Esophagus squamous epithelium (tissue), 5 donors: ENCODE results near the gene TEX47. TPM values are rescaled to one million over a fixed set of nuclear protein-coding genes. Genes with fewer than 3 reads are reported as not detected.

Experiments used
- DNase-seq: peaks from one replicate; lab custom pipeline; 2025; lab: John Stamatoyannopoulos, UW
- H3K27ac ChIP-seq, 4 donors: fragments of 200-600 bp; sonication (generic); one replicate each; pipeline ENCODE4 v1.5.1; 2016 to 2019; ENCODE audit warnings: mild to moderate bottlenecking in 1 of 4
- H3K27me3 ChIP-seq, 4 donors: fragments of 200-600 bp; sonication (generic); 1 replicate in 3 of 4; 2 replicates in 1 of 4; pipeline versions ENCODE4 v1.5.1 to v1.6.0; 2017 to 2021; ENCODE audit warnings: antibody characterized with exemption in 1 of 4
- H3K36me3 ChIP-seq, 3 donors: fragments of 200-600 bp; sonication (generic); one replicate each; pipeline ENCODE4 v1.5.1; 2016 to 2019
- H3K4me1 ChIP-seq, 3 donors: fragments of 200-600 bp; sonication (generic); one replicate each; pipeline ENCODE4 v1.5.1; 2017 to 2019
- H3K4me3 ChIP-seq, 4 donors: fragments of 200-600 bp; sonication (generic); 1 replicate in 3 of 4; 2 replicates in 1 of 4; pipeline ENCODE4 v1.5.1; 2016 to 2019; ENCODE audit warnings: mild to moderate bottlenecking in 2 of 4, moderate library complexity in 1 of 4
- H3K9me3 ChIP-seq, 3 donors: fragments of 200-600 bp; sonication (generic); one replicate each; pipeline ENCODE4 v1.5.1; 2016 to 2019
- POLR2A ChIP-seq, 4 donors: fragments of 450-650 bp; IDR thresholded peaks; one replicate each; pipeline ENCODE4 v1.6.1; 2017; ENCODE audit warnings: antibody characterized with exemption in 4 of 4, mild to moderate bottlenecking in 4 of 4, moderate library complexity in 3 of 4
- WGBS, 2 donors: methylation state at CpG; one replicate each; pipeline ENCODE4 v1.1.5; 2018; 5-methylcytosine and 5-hydroxymethylcytosine counted together
- intact Hi-C: fragments of 100-400 bp; cut with DNase I; formaldehyde crosslinking; loops from one replicate; pipeline ENCODE4 v1.15.0; 2022
- total RNA-seq, 4 donors: library from RNA; depleted of rRNA; stranded (reverse); fragments of >200 nt; gene quantifications; one replicate each; pipeline ENCODE4 v1.1.0, GENCODE V29; 2016
- TF ChIP-seq, protein P1 (sequence below), 6 experiments: fragments of 450-650 bp in 4 of 6; fragments of 200-600 bp in 2 of 6; sonication (generic) in 2 of 6; IDR thresholded peaks; one replicate each; pipeline ENCODE4 v1.5.1; 2016 to 2019; ENCODE audit warnings: antibody characterized with exemption in 6 of 6, mild to moderate bottlenecking in 4 of 6, moderate library complexity in 4 of 6
- donor health status: DM: yes; HTN: yes; CAD: no.

Gene TEX47
- not detected for total RNA-seq

DNA sequence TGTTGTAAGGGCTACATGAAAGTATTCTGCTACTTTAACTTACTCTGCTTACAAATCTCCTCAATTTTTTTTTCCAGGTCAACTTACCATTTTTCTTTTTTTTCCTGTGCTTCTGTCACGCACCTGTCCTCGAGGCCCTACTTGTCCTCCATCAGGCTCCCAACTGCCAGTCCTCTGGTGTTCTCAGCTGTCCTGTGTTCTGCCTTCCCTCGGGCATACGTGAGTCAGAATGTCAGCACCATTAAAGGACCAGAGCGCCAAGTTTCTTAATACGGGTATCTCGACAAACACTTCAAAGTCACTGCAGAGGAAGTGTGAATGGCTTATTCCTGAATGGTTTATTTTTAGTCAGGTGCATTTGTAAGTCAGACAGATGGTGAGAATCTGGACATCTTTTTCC lies at the start of gene TEX47:
TSS of gene TEX47 (minus strand) at position 185 of the 400 bp plus-strand sequence. CDS start 795 bp downstream, outside the sequence.
- intact Hi-C loops: no loop called here
- no peak for TF ChIP-seq POLR2A (IDR thresholded peaks at IDR 0.05)
- TF ChIP-seq, protein P1, sequence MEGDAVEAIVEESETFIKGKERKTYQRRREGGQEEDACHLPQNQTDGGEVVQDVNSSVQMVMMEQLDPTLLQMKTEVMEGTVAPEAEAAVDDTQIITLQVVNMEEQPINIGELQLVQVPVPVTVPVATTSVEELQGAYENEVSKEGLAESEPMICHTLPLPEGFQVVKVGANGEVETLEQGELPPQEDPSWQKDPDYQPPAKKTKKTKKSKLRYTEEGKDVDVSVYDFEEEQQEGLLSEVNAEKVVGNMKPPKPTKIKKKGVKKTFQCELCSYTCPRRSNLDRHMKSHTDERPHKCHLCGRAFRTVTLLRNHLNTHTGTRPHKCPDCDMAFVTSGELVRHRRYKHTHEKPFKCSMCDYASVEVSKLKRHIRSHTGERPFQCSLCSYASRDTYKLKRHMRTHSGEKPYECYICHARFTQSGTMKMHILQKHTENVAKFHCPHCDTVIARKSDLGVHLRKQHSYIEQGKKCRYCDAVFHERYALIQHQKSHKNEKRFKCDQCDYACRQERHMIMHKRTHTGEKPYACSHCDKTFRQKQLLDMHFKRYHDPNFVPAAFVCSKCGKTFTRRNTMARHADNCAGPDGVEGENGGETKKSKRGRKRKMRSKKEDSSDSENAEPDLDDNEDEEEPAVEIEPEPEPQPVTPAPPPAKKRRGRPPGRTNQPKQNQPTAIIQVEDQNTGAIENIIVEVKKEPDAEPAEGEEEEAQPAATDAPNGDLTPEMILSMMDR (IDR thresholded peaks at IDR 0.05): no peak
- Histone ChIP-seq H3K4me1 (no peaks in the 10 kb centered on the region), H3K27me3 (no peaks in the 10 kb centered on the region), H3K36me3 (no peaks in the 10 kb centered on the region), H3K4me3 (no peak within 1 kb of the TSS), H3K27ac (no peak within 1 kb of the TSS), H3K9me3 (no peaks in the 10 kb centered on the region)
- DNase-seq: no peak
- WGBS, 2 donors: 66 to 67% methylated on average over 7 of the region's 7 CpGs

- no peaks in the 10 kb centered on the region for H3K36me3 ChIP-seq
- no peak overlapping the region for H3K27ac ChIP-seq
- H3K9me3 ChIP-seq: no peaks in the 10 kb centered on the region
- H3K4me1 ChIP-seq: no peaks in the 10 kb centered on the region
- H3K27me3 ChIP-seq: no peaks in the 10 kb centered on the region
- WGBS, 2 donors: 81 to 84% methylated on average over 12 of the region's 12 CpGs
- TF ChIP-seq, protein P1 (IDR thresholded peaks at IDR 0.05): no peak
- TF ChIP-seq POLR2A (IDR thresholded peaks at IDR 0.05): no peak
- intact Hi-C loops: no loop called here
- H3K4me3 ChIP-seq: no peak overlapping the region
- DNase-seq: no peak
Measured at GRCh38 chr7:88845091-88845490, 49.6 kb upstream of the TEX47 start.

DNA sequence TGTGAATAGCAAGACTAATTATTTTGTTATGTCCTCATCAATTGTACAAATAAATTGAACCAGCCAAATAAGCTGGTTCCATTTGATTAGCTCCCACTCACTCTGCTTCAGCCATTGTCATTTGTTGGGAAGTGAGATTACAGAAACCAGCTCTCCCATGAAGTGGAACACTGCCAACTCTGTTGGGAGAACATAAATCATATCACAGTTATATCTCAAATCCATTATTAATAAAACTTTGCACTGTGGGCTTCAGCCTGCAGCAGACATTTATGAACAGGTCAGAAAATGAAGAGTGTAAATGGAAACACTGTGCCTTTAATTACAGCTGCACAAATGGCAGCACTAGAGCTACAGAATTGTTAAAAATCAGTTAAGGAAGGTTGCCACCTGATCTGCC lies 46.7 kb upstream of the TEX47 start:
- H3K4me1 ChIP-seq: no peaks in the 10 kb centered on the region
- intact Hi-C loops: no loop called here
- no peak for DNase-seq
- TF ChIP-seq POLR2A (IDR thresholded peaks at IDR 0.05): no peak
- TF ChIP-seq, protein P1 (IDR thresholded peaks at IDR 0.05): no peak
- H3K27ac ChIP-seq: no peak overlapping the region
- H3K27me3 ChIP-seq: no peaks in the 10 kb centered on the region
- H3K36me3 ChIP-seq: no peaks in the 10 kb centered on the region
- H3K9me3 ChIP-seq: no peaks in the 10 kb centered on the region
- H3K4me3 ChIP-seq: no peak overlapping the region

- Histone ChIP-seq H3K4me1 (no peaks in the 10 kb centered on the region), H3K9me3 (no peaks in the 10 kb centered on the region), H3K4me3 (no peak overlapping the region), H3K27ac (no peak overlapping the region), H3K36me3 (no peaks in the 10 kb centered on the region), H3K27me3 (no peaks in the 10 kb centered on the region)
- WGBS, 2 donors: 21 to 32% methylated on average over 3 of the region's 3 CpGs
- no peak for DNase-seq
- TF ChIP-seq, protein P1 (IDR thresholded peaks at IDR 0.05): no peak
- no peak for TF ChIP-seq POLR2A (IDR thresholded peaks at IDR 0.05)
- intact Hi-C loops: no loop called here
Measured at GRCh38 chr7:88835147-88835728, 39.7 kb upstream of the TEX47 start.

DNA sequence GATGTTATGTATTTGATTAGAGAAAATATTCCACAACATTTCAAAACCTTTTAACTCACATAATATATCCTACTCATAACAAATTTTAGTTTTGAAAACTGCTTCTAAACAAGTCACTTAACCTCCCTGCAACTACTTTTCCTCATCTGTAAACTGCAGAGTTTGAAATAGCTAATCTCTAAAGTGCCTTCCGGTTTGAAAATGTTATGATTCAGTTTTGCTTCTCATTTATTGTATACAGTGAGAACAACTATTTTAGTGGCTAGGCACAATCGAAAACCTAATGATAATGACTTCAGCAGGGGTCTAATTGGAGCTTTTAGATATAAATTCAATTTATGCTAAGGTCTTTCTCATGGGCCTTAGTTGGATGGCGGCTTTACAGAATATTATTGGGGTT lies 30.7 kb upstream of the TEX47 start:
- no peaks in the 10 kb centered on the region for H3K4me1 ChIP-seq
- H3K36me3 ChIP-seq: no peaks in the 10 kb centered on the region
- no peak overlapping the region for H3K4me3 ChIP-seq
- TF ChIP-seq POLR2A (IDR thresholded peaks at IDR 0.05): no peak
- TF ChIP-seq, protein P1 (IDR thresholded peaks at IDR 0.05): no peak
- H3K27ac ChIP-seq: no peak overlapping the region
- intact Hi-C loops: no loop called here
- 53 to 63% methylated on average over 3 of the region's 3 CpGs for WGBS, 2 donors
- DNase-seq: no peak
- no peaks in the 10 kb centered on the region for H3K27me3 ChIP-seq
- H3K9me3 ChIP-seq: no peaks in the 10 kb centered on the region
